IMR-90 (cell line): ENCODE data around the gene KDM2A.

ENCODE experiments used
- MXI1 ChIP-seq: IDR thresholded peaks from 2 replicates; pipeline ENCODE4 v1.6.1; 2012; ENCODE audit warnings: low read depth, mild to moderate bottlenecking, low read length, moderate library complexity, borderline replicate concordance
- POLR2A ChIP-seq: IDR thresholded peaks from 2 replicates; pipeline ENCODE4 v1.6.1; 2012; ENCODE audit warnings: mild to moderate bottlenecking, low read depth, low read length
- TF ChIP-seq, protein P1 (sequence below): conservative IDR thresholded peaks from 2 replicates; pipeline ENCODE4 v1.5.1; 2012; ENCODE audit warnings: mild to moderate bottlenecking, low read depth, low read length, improper control_type of control experiment

DNA sequence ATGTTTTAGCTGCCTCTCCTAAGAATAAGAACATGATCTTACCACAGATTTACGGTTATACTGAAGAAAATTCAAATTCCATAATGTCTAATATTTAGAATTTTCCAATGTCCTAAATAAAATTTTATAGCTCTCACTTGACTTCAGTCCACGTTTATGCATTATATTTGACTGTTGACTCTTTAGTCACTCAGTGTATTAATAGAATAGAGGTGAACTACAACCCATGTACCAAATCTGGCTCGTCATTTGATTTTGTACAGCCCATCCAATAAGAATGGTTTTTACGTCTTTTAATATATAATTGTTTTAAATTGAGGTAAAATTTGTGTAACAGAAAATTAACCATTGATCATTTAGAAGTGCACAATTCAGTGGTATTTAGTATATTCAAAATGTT, 34.9 kb downstream of the KDM2A start:
- TF ChIP-seq POLR2A (no peak), MXI1 (no peak)
- TF ChIP-seq, protein P1, sequence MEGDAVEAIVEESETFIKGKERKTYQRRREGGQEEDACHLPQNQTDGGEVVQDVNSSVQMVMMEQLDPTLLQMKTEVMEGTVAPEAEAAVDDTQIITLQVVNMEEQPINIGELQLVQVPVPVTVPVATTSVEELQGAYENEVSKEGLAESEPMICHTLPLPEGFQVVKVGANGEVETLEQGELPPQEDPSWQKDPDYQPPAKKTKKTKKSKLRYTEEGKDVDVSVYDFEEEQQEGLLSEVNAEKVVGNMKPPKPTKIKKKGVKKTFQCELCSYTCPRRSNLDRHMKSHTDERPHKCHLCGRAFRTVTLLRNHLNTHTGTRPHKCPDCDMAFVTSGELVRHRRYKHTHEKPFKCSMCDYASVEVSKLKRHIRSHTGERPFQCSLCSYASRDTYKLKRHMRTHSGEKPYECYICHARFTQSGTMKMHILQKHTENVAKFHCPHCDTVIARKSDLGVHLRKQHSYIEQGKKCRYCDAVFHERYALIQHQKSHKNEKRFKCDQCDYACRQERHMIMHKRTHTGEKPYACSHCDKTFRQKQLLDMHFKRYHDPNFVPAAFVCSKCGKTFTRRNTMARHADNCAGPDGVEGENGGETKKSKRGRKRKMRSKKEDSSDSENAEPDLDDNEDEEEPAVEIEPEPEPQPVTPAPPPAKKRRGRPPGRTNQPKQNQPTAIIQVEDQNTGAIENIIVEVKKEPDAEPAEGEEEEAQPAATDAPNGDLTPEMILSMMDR = no peak
